SK-N-SH (cell line): ENCODE data around the gene AGFG2. TPM values are rescaled to one million over a fixed set of nuclear protein-coding genes. Genes with fewer than 3 reads are reported as not detected.

Experiments
- CTCF ChIA-PET: fragments of 300-600, 350-600 bp; formaldehyde crosslinking; extraction: SDS; loops from one replicate; lab custom pipeline; 2021; lab: Yijun Ruan, JAX
- POLR2A ChIA-PET: fragments of 350-600 bp; sonication (Branson Sonifier 250); formaldehyde crosslinking; extraction: SDS; loops from one replicate; lab custom pipeline; 2020; ENCODE audit warnings: antibody characterized with exemption, inconsistent platforms; lab: Yijun Ruan, JAX
- DNase-seq: peaks from one replicate; pipeline ENCODE4 v3.0.0; 2012
- H2AFZ ChIP-seq: fragments of 200-600 bp; sonication (generic); 2 replicates; pipeline ENCODE4 v1.8.1; 2016; ENCODE audit warnings: antibody characterized with exemption, mild to moderate bottlenecking, low read depth
- H3F3A ChIP-seq: fragments of 200-600 bp; sonication (generic); replicated peaks from 2 replicates; pipeline ENCODE3; 2016; ENCODE audit warnings: antibody characterized with exemption, mild to moderate bottlenecking; ENCODE audit not compliant: insufficient read depth
- H3K27ac ChIP-seq, 2 experiments: fragments of 200-500 bp in 1 of 2; fragments of 200-600 bp in 1 of 2; sonication (Bioruptor generic) in 1 of 2; sonication (generic), shearing (Covaris generic) in 1 of 2; 2 replicates each; pipeline versions ENCODE4 v1.5.1 to v1.6.1; 2014 to 2016; ENCODE audit warnings: low read depth in 2 of 2, inconsistent platforms in 1 of 2, low read length in 1 of 2, mild to moderate bottlenecking in 1 of 2, mixed read lengths in 1 of 2
- H3K27me3 ChIP-seq: fragments of 200-600 bp; sonication (generic), shearing (Covaris generic); 2 replicates; pipeline ENCODE4 v1.6.1; 2016; ENCODE audit warnings: mixed run types; ENCODE audit not compliant: insufficient read depth
- H3K36me3 ChIP-seq, 2 experiments: fragments of 200-500 bp in 1 of 2; fragments of 200-600 bp in 1 of 2; sonication (Bioruptor generic) in 1 of 2; sonication (generic) in 1 of 2; replicated peaks in 1 of 2; 2 replicates each; pipeline versions ENCODE3 to v1.5.1; 2014 to 2016; ENCODE audit warnings: low read length in 1 of 2, mild to moderate bottlenecking in 1 of 2; ENCODE audit not compliant: insufficient read depth in 2 of 2, control insufficient read depth in 1 of 2
- H3K4me1 ChIP-seq, 2 experiments: fragments of 200-500 bp in 1 of 2; fragments of 200-600 bp in 1 of 2; sonication (Bioruptor generic) in 1 of 2; sonication (generic), shearing (Covaris generic) in 1 of 2; 2 replicates each; pipeline versions ENCODE4 v1.5.1 to v1.6.1; 2014 to 2016; ENCODE audit warnings: low read depth in 1 of 2, low read length in 1 of 2, mixed run types in 1 of 2; ENCODE audit not compliant: insufficient read depth in 2 of 2, control insufficient read depth in 1 of 2
- H3K4me2 ChIP-seq: fragments of 200-600 bp; sonication (generic), shearing (Covaris generic); 2 replicates; pipeline ENCODE4 v1.6.1; 2017; ENCODE audit warnings: mixed run types
- H3K4me3 ChIP-seq, 2 experiments: fragments of 200-500 bp in 1 of 2; fragments of 200-600 bp in 1 of 2; sonication (Bioruptor generic) in 1 of 2; sonication (generic), shearing (Covaris generic) in 1 of 2; 2 replicates each; pipeline versions ENCODE4 v1.5.1 to v1.8.1; 2014 to 2016; ENCODE audit warnings: low read depth in 2 of 2, inconsistent platforms in 1 of 2, low read length in 1 of 2, mild to moderate bottlenecking in 1 of 2, mixed read lengths in 1 of 2, moderate library complexity in 1 of 2
- H3K79me2 ChIP-seq: fragments of 200-600 bp; sonication (generic); 2 replicates; pipeline ENCODE4 v1.8.1; 2017; ENCODE audit warnings: mild to moderate bottlenecking; ENCODE audit not compliant: insufficient read depth
- H3K9ac ChIP-seq: fragments of 200-600 bp; sonication (generic); 2 replicates; pipeline ENCODE4 v1.6.1; 2017; ENCODE audit warnings: mixed run types
- H3K9me2 ChIP-seq: fragments of 200-600 bp; sonication (generic); 2 replicates; pipeline ENCODE4 v1.6.1; 2017; ENCODE audit warnings: mixed run types
- H3K9me3 ChIP-seq: fragments of 200-600 bp; sonication (generic); 2 replicates; pipeline ENCODE4 v1.6.1; 2017; ENCODE audit warnings: mixed run types, mild to moderate bottlenecking, moderate library complexity
- H4K20me1 ChIP-seq: fragments of 200-600 bp; sonication (generic); 2 replicates; pipeline ENCODE4 v1.6.1; 2017; ENCODE audit warnings: mild to moderate bottlenecking, mixed run types; ENCODE audit not compliant: insufficient read depth
- CTCF ChIP-seq: fragments of 200-600 bp; sonication (generic); IDR thresholded peaks from 2 replicates; pipeline ENCODE4 v1.6.1; 2017; ENCODE audit warnings: antibody characterized with exemption, mild to moderate bottlenecking, moderate library complexity
- EZH2phosphoT487 ChIP-seq: fragments of 200-600 bp; sonication (generic); IDR thresholded peaks from 2 replicates; pipeline ENCODE4 v1.6.1; 2017; ENCODE audit warnings: low read depth, mixed run types, mild to moderate bottlenecking, antibody characterized with exemption, moderate library complexity, borderline replicate concordance
- FOSL2 ChIP-seq: IDR thresholded peaks from 2 replicates; pipeline ENCODE4 v1.4.0; 2012; ENCODE audit warnings: low read depth, mild to moderate bottlenecking, moderate library complexity, borderline replicate concordance
- FOXJ3 ChIP-seq: sonication (generic); formaldehyde crosslinking; IDR thresholded peaks from 2 replicates; pipeline ENCODE4 v1.5.1; 2020; ENCODE audit warnings: mild to moderate bottlenecking, missing genetic modification reagents
- GABPA ChIP-seq: IDR thresholded peaks from 2 replicates; pipeline ENCODE4 v1.4.0; 2012; ENCODE audit warnings: low read depth, mild to moderate bottlenecking
- JUND ChIP-seq: IDR thresholded peaks from 2 replicates; pipeline ENCODE4 v1.4.0; 2012
- MAX ChIP-seq: IDR thresholded peaks from 2 replicates; pipeline ENCODE4 v1.4.0; 2012; ENCODE audit warnings: low read depth
- MEF2A ChIP-seq: IDR thresholded peaks from 2 replicates; pipeline ENCODE4 v1.4.0; 2012; ENCODE audit warnings: low read depth, borderline replicate concordance
- NRF1 ChIP-seq: IDR thresholded peaks from 2 replicates; pipeline ENCODE4 v1.6.1; 2012; ENCODE audit warnings: low read depth, mild to moderate bottlenecking, low read length
- PBX3 ChIP-seq: IDR thresholded peaks from 2 replicates; pipeline ENCODE4; 2012
- POLR2AphosphoS5 ChIP-seq: IDR thresholded peaks from 2 replicates; pipeline ENCODE4 v1.6.1; 2012; ENCODE audit warnings: low read depth, low read length
- RXRA ChIP-seq: IDR thresholded peaks from 2 replicates; pipeline ENCODE4 v1.4.0; 2012; ENCODE audit warnings: low read depth, mild to moderate bottlenecking, borderline replicate concordance
- SIN3A ChIP-seq: IDR thresholded peaks from 2 replicates; pipeline ENCODE4 v1.6.1; 2012; ENCODE audit warnings: low read depth, mild to moderate bottlenecking, low read length, moderate library complexity, borderline replicate concordance
- TCF12 ChIP-seq: IDR thresholded peaks from 2 replicates; pipeline ENCODE4 v1.4.0; 2012
- USF2 ChIP-seq: fragments of 150-350 bp; IDR thresholded peaks from 2 replicates; pipeline ENCODE4 v1.6.1; 2017; ENCODE audit warnings: antibody characterized with exemption, low read length, low read depth, borderline replicate concordance
- WGBS: methylation state at CpG from one replicate; pipeline ENCODE4 v1.1.6; 2017; ENCODE audit warnings: low lambda C conversion rate; 5-methylcytosine and 5-hydroxymethylcytosine counted together
- polyA plus RNA-seq, 3 experiments: library from polyadenylated mRNA; depleted of rRNA; stranded (reverse); fragments of >200 nt; gene quantifications; 2 replicates each; pipeline ENCODE4 v1.2.3, GENCODE V29; 2012

The AGFG2 gene
- polyA plus RNA-seq, 1 of the 3 experiments (the other 2 are of a cell fraction): 23.1 TPM

- H3F3A ChIP-seq: no peaks in the 10 kb centered on the region
- no peak overlapping the region for H3K9ac ChIP-seq
- 97% methylated on average over 5 of the region's 5 CpGs for WGBS
- TF ChIP-seq MEF2A: no peak
- TF ChIP-seq TCF12: no peak
- no peak for TF ChIP-seq NRF1
- no peak for TF ChIP-seq CTCF
- no peak for TF ChIP-seq FOSL2
- TF ChIP-seq RXRA: no peak
- TF ChIP-seq MAX: no peak
- TF ChIP-seq USF2: no peak
- TF ChIP-seq GABPA: no peak
- no peak for TF ChIP-seq FOXJ3
- H3K9me2 ChIP-seq: no peaks in the 10 kb centered on the region
- H3K9me3 ChIP-seq: no peaks in the 10 kb centered on the region
- ChIA-PET CTCF (interaction anchor here (1.0 to 11.1 kb wide), 4 partner anchors 8 to 70 kb away, joined by 3 to 151 read pairs (median 6); no protein-coding TSS in a partner anchor), POLR2A (no interaction called here)
- H3K27me3 ChIP-seq: no peaks in the 10 kb centered on the region
- H3K4me3 ChIP-seq: no peak overlapping the region
- no peak for DNase-seq
- H3K4me1 ChIP-seq: peaks cover 3 to 18% of the 10 kb centered on the region in 2 experiments; a peak in 2 of 4 replicates
- H3K36me3 ChIP-seq: peaks cover 0 to 6% of the 10 kb centered on the region in 2 experiments
- H3K27ac ChIP-seq: no peak overlapping the region
- no peak overlapping the region for H3K4me2 ChIP-seq
- no peaks in the 10 kb centered on the region for H3K79me2 ChIP-seq
- H4K20me1 ChIP-seq: no peaks in the 10 kb centered on the region
- H2AFZ ChIP-seq: no peak overlapping the region
Observed at GRCh38 chr7:100491192-100491578, 47.8 kb upstream of the AGFG2 start.

- ChIA-PET CTCF (interaction anchor here (1.0 to 11.1 kb wide), 2 partner anchors 10 to 69 kb away, joined by 3 to 151 read pairs; no protein-coding TSS in a partner anchor), POLR2A (no interaction called here)
- no peaks in the 10 kb centered on the region for H4K20me1 ChIP-seq
- no peaks in the 10 kb centered on the region for H3K27me3 ChIP-seq
- H3K27ac ChIP-seq: no peak overlapping the region
- H3K4me2 ChIP-seq: no peak overlapping the region
- TF ChIP-seq PBX3: no peak
- TF ChIP-seq MAX: no peak
- TF ChIP-seq POLR2AphosphoS5: no peak
- no peak for TF ChIP-seq USF2
- TF ChIP-seq SIN3A: no peak
- no peak for TF ChIP-seq EZH2phosphoT487
- TF ChIP-seq JUND: no peak
- no peak overlapping the region for H3K9ac ChIP-seq
- no peaks in the 10 kb centered on the region for H3K9me3 ChIP-seq
- H2AFZ ChIP-seq: no peak overlapping the region
- H3K4me3 ChIP-seq: no peak overlapping the region
- 86% methylated on average over 5 of the region's 5 CpGs for WGBS
- no peaks in the 10 kb centered on the region for H3K79me2 ChIP-seq
- H3K4me1 ChIP-seq: peaks cover 3 to 17% of the 10 kb centered on the region in 2 experiments; a peak in 2 of 4 replicates
- no peaks in the 10 kb centered on the region for H3K9me2 ChIP-seq
- H3K36me3 ChIP-seq: peaks cover 0 to 6% of the 10 kb centered on the region in 2 experiments
- H3F3A ChIP-seq: no peaks in the 10 kb centered on the region
- DNase-seq: no peak
Observed at GRCh38 chr7:100492738-100493475, 46.1 kb upstream of the AGFG2 start.
